MM.1S (cell line): Measurements from ENCODE around the gene BOD1.

Source experiments
- DNase-seq: peaks from one replicate; pipeline ENCODE4 v3.0.0-alpha.2; 2015
- H2AFZ ChIP-seq: fragments of 300-600 bp; sonication (generic); 2 replicates; pipeline ENCODE4 v1.6.0; 2016; ENCODE audit warnings: antibody characterized with exemption, low read length
- H3F3A ChIP-seq: fragments of 300-600 bp; sonication (generic); 2 replicates; pipeline ENCODE4 v1.6.1; 2016; ENCODE audit warnings: mild to moderate bottlenecking, antibody characterized with exemption, low read length, moderate library complexity, mixed read lengths; ENCODE audit not compliant: insufficient read depth
- H3K27ac ChIP-seq: fragments of 300-600 bp; sonication (generic); 2 replicates; pipeline ENCODE4 v1.5.1; 2016; ENCODE audit warnings: mild to moderate bottlenecking, low read length
- H3K27me3 ChIP-seq: fragments of 300-600 bp; sonication (generic); replicated peaks from 2 replicates; pipeline ENCODE4 v1.6.0; 2016; ENCODE audit warnings: low read length; ENCODE audit not compliant: insufficient read depth
- H3K36me3 ChIP-seq: fragments of 300-600 bp; sonication (generic); replicated peaks from 2 replicates; pipeline ENCODE4 v1.6.1; 2016; ENCODE audit warnings: mild to moderate bottlenecking, low read length, mixed read lengths; ENCODE audit not compliant: insufficient read depth
- H3K4me1 ChIP-seq: fragments of 300-600 bp; sonication (generic); 2 replicates; pipeline ENCODE4 v1.6.1; 2016; ENCODE audit warnings: low read length, mixed read lengths
- H3K4me2 ChIP-seq: fragments of 300-600 bp; sonication (generic); 2 replicates; pipeline ENCODE4 v1.6.0; 2016; ENCODE audit warnings: low read depth, low read length
- H3K4me3 ChIP-seq: fragments of 300-600 bp; sonication (generic); 2 replicates; pipeline ENCODE4 v1.5.1; 2016; ENCODE audit warnings: low read length, mixed read lengths
- H3K79me2 ChIP-seq: fragments of 300-600 bp; sonication (generic); 2 replicates; pipeline ENCODE4 v1.6.1; 2016; ENCODE audit warnings: mixed run types, low read length, mixed read lengths
- H3K9ac ChIP-seq: fragments of 300-600 bp; sonication (generic); 2 replicates; pipeline ENCODE4 v1.6.1; 2016; ENCODE audit warnings: low read length, mixed read lengths
- H3K9me2 ChIP-seq: fragments of 300-600 bp; sonication (generic); replicated peaks from 2 replicates; pipeline ENCODE4 v1.6.1; 2016; ENCODE audit warnings: mild to moderate bottlenecking, low read length, mixed read lengths; ENCODE audit not compliant: insufficient read depth
- H3K9me3 ChIP-seq: fragments of 300-600 bp; sonication (generic); replicated peaks from 2 replicates; pipeline ENCODE4 v1.6.1; 2016; ENCODE audit warnings: mild to moderate bottlenecking, low read length, mixed read lengths; ENCODE audit not compliant: insufficient read depth
- H4K20me1 ChIP-seq: fragments of 300-600 bp; sonication (generic); 2 replicates; pipeline ENCODE4 v1.6.1; 2016; ENCODE audit warnings: mild to moderate bottlenecking, low read length, moderate library complexity, mixed read lengths; ENCODE audit not compliant: insufficient read depth
- EZH2 ChIP-seq: fragments of 300-600 bp; sonication (generic); optimal IDR thresholded peaks from 2 replicates; pipeline ENCODE3; 2017; ENCODE audit warnings: low read depth, mild to moderate bottlenecking, antibody characterized with exemption, low read length, mixed read lengths
- EZH2phosphoT487 ChIP-seq: fragments of 300-600 bp; sonication (generic); IDR thresholded peaks from 2 replicates; pipeline ENCODE4 v1.6.1; 2018; ENCODE audit warnings: antibody characterized with exemption, low read length
- TF ChIP-seq, protein P1 (sequence below): fragments of 300-600 bp; sonication (generic); IDR thresholded peaks from 2 replicates; pipeline ENCODE4 v1.5.1; 2016; ENCODE audit warnings: antibody characterized with exemption, low read length, mixed read lengths

Gene BOD1

DNA sequence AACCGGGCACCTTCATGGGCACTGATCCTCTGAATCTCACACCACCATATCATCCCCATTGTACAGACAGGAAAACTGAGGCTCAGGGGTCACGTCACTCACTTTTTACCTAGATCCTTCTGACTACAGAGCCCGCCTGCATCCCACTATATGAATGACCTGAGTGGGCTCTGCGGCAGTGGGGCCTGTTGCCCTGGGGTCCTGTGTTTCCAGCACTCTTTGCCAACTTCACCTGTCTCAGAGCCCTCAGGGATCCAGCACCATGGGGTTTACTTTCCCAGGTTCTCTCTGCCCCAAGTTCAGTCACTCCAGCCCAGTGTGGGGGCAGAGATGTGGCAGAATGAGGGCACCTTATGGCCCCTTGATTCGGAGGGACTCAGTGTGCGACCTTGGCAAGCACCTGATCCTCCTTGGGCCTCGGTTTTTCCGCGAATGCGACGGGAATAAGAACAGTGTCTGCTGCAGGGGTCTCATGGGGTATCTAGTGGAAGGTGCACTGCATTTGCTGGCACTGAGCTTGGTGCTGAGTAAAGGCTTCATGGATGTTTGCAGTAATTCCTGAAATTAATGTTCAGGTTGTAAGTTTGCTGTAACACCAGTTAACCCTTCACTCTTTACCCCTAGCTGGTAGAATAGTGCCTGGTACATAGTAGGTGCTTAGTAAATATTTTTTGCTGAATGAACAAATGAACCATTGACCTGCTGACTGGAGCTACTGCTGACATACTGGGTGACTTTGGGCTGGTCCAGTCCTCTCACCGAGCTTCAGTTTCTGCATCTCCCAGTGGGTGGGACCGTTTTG is 47.1 kb upstream of the BOD1 start:
- TF ChIP-seq, protein P1, sequence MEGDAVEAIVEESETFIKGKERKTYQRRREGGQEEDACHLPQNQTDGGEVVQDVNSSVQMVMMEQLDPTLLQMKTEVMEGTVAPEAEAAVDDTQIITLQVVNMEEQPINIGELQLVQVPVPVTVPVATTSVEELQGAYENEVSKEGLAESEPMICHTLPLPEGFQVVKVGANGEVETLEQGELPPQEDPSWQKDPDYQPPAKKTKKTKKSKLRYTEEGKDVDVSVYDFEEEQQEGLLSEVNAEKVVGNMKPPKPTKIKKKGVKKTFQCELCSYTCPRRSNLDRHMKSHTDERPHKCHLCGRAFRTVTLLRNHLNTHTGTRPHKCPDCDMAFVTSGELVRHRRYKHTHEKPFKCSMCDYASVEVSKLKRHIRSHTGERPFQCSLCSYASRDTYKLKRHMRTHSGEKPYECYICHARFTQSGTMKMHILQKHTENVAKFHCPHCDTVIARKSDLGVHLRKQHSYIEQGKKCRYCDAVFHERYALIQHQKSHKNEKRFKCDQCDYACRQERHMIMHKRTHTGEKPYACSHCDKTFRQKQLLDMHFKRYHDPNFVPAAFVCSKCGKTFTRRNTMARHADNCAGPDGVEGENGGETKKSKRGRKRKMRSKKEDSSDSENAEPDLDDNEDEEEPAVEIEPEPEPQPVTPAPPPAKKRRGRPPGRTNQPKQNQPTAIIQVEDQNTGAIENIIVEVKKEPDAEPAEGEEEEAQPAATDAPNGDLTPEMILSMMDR, result no peak
- Histone ChIP-seq H3K4me3 (no peak overlapping the region), H3F3A (no peaks in the 10 kb centered on the region), H3K4me2 (no peak overlapping the region), H3K9me2 (no peaks in the 10 kb centered on the region), H4K20me1 (no peaks in the 10 kb centered on the region), H3K79me2 (no peaks in the 10 kb centered on the region), H3K27ac (no peak overlapping the region), H3K4me1 (no peaks in the 10 kb centered on the region), H3K9me3 (no peaks in the 10 kb centered on the region), H3K27me3 (no peaks in the 10 kb centered on the region), H3K9ac (no peak overlapping the region), H2AFZ (no peak overlapping the region), H3K36me3 (no peaks in the 10 kb centered on the region)
- no peak for DNase-seq

DNA sequence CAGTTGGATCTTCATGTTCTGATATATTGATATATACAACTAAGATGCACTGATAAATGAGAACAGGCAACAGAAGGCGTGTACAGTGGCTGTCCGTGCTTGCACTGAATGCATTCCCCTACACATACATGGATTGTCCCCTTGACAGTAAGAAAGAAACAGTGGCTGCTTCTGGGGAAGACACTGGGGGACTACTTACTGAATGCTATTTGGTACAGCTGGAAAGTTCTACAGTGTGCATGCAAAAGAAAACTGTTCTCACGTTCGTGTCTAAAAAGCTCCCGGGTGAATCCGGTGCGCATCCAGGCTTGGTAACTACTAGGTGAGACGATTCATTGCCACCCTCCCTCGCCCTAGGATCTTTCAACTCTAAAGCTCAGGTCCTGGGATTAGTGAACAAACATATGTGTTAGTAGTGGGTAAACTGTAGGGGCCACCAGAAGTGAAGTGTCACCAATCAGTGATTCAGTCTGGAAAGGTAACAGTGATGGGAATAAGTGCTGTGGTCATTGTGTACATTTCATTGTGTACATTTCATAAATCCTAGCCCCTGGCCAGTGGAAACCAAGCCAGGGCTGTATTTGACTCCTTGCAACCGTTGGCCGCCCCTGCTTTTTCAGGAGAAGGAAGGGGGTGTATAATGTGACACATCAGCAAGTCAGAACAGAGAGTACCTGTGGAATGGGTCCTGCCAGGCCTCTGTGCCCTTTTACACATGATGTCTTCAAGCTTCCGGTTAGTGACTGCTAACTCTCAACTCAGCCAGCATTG is 46.3 kb upstream of the BOD1 start:
- Histone ChIP-seq H3K27me3 (no peaks in the 10 kb centered on the region), H3F3A (no peaks in the 10 kb centered on the region), H3K9me2 (no peaks in the 10 kb centered on the region), H2AFZ (no peak overlapping the region), H3K36me3 (no peaks in the 10 kb centered on the region), H3K4me3 (no peak overlapping the region), H3K4me1 (no peaks in the 10 kb centered on the region), H4K20me1 (no peaks in the 10 kb centered on the region), H3K9me3 (no peaks in the 10 kb centered on the region), H3K27ac (no peak overlapping the region), H3K79me2 (no peaks in the 10 kb centered on the region), H3K9ac (no peak overlapping the region), H3K4me2 (no peak overlapping the region)
- no peak for DNase-seq
- TF ChIP-seq EZH2, result no peak
- TF ChIP-seq EZH2phosphoT487, result no peak
- TF ChIP-seq, protein P1, result no peak

DNA sequence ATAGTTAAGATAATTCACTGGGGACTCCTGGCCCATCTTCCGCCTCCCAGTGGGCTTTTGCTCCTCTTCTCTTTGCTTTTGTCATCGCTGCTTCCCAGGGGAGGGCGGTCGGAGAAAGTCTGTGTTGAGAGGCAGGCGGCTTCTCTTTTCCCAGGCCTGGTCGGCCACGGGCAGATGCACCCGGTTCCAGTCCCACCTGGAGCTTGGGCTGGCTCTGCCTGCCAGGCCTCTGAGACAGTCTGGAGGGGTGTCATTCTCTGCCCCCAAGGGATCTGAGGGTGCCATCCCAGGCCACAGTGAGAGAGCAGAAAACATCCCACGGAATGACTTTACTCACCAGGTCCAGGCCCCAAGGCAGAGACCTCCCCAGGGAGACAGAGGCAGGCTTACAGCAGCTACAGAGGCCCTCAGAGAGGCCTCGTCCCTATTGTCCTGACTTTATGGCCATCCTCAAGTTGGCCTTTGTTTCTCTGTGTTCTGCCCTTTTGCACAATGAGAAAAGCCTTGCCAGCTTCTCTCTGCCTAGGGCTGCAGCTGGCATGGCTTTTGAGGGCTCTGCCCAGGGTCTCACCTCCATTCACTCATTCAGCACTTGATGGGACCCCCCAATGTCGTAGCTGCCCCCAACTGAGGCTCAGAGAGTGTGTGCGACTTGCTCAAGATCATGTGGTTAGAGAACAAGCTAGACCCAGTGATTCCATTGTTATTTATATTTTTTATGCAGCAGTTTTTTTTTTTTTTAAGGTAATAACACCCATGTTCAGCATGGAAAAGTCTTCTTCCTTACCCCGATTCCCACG is 44.2 kb upstream of the BOD1 start:
- no peaks in the 10 kb centered on the region for H3K36me3 ChIP-seq
- H3F3A ChIP-seq, result no peaks in the 10 kb centered on the region
- no peaks in the 10 kb centered on the region for H3K4me1 ChIP-seq
- H3K4me3 ChIP-seq, result no peak overlapping the region
- no peak overlapping the region for H3K9ac ChIP-seq
- H3K9me3 ChIP-seq, result no peaks in the 10 kb centered on the region
- no peak for DNase-seq
- H3K4me2 ChIP-seq, result no peak overlapping the region
- H4K20me1 ChIP-seq, result no peaks in the 10 kb centered on the region
- H3K9me2 ChIP-seq, result no peaks in the 10 kb centered on the region
- H3K27ac ChIP-seq, result no peak overlapping the region
- H3K27me3 ChIP-seq, result no peaks in the 10 kb centered on the region
- TF ChIP-seq EZH2phosphoT487, result no peak
- TF ChIP-seq EZH2, result no peak
- TF ChIP-seq, protein P1, result no peak
- no peaks in the 10 kb centered on the region for H3K79me2 ChIP-seq
- no peak overlapping the region for H2AFZ ChIP-seq
